NB4 (cell line): ENCODE data around the gene SARNP.

Experiments
- DNase-seq: peaks from one replicate; pipeline ENCODE4 v3.0.0; 2010; ENCODE audit warnings: low read depth
- H3K4me3 ChIP-seq: one replicate; pipeline ENCODE4 v1.5.1; 2011; ENCODE audit warnings: mild to moderate bottlenecking, low read depth, low read length, moderate library complexity
- MYC ChIP-seq: IDR thresholded peaks from 2 replicates; pipeline ENCODE4 v1.6.1; 2011; ENCODE audit warnings: low read depth, low read length
- POLR2A ChIP-seq: IDR thresholded peaks from 2 replicates; pipeline ENCODE4 v1.6.1; 2011; ENCODE audit warnings: mild to moderate bottlenecking; ENCODE audit not compliant: insufficient read length; ENCODE audit errors: extremely low read depth
- TF ChIP-seq, protein P1 (sequence below): IDR thresholded peaks from 2 replicates; pipeline ENCODE4 v1.6.1; 2011; ENCODE audit warnings: low read depth, low read length
- TF ChIP-seq, protein P2 (sequence below): IDR thresholded peaks from one replicate; pipeline ENCODE4 v1.5.1; 2012; ENCODE audit warnings: low read depth, low read length

Gene SARNP

DNA sequence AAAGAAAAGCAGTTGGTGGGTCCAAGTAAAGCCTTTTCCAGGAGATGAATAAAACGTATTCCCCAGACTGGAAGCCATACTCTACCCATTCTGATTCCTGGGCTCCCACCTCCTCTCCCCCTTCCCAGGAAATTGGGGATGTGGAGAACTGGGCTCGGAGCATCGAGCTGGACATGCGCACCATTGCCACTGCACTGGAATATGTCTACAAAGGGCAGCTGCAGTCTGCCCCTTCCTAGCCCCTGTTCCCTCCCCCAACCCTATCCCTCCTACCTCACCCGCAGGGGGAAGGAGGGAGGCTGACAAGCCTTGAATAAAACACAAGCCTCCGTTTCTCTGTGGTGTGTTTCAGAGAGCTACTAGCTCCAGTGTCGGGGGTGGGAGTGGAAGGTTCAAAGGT lies 98.2 kb downstream of the SARNP start:
- no peak overlapping the region for H3K4me3 ChIP-seq
- TF ChIP-seq, protein P1, sequence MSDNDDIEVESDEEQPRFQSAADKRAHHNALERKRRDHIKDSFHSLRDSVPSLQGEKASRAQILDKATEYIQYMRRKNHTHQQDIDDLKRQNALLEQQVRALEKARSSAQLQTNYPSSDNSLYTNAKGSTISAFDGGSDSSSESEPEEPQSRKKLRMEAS = no peak
- TF ChIP-seq MYC (no peak), POLR2A (no peak)
- TF ChIP-seq, protein P2, sequence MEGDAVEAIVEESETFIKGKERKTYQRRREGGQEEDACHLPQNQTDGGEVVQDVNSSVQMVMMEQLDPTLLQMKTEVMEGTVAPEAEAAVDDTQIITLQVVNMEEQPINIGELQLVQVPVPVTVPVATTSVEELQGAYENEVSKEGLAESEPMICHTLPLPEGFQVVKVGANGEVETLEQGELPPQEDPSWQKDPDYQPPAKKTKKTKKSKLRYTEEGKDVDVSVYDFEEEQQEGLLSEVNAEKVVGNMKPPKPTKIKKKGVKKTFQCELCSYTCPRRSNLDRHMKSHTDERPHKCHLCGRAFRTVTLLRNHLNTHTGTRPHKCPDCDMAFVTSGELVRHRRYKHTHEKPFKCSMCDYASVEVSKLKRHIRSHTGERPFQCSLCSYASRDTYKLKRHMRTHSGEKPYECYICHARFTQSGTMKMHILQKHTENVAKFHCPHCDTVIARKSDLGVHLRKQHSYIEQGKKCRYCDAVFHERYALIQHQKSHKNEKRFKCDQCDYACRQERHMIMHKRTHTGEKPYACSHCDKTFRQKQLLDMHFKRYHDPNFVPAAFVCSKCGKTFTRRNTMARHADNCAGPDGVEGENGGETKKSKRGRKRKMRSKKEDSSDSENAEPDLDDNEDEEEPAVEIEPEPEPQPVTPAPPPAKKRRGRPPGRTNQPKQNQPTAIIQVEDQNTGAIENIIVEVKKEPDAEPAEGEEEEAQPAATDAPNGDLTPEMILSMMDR = no peak
- DNase-seq = no peak

DNA sequence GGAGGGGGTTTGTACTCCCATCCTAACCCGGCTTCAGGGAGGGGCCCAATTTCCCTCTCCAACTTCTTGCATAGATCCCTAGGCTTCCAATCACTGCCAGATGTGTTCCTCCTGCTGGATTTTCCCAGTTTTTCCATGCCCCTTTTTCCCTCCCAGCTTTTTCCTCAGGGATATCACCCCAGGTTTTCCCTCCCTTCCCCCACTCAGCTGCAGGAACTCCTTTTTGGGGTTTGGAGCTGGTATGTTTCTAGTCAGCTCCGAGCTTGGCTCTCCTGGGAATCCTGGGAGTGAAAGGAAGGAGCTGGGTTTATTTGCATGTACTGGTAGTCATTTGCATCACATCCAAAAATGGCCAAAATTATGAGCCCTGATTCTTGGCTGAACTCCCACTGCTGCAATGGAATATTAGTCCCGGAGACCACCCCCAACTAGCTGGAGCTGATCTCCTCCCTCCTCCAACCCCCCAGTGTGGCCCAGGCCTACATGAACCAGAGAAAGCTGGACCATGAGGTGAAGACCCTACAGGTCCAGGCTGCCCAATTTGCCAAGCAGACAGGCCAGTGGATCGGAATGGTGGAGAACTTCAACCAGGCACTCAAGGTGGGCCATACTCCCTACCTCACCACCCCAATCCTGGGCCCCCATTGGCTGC lies 98.8 kb downstream of the SARNP start:
- no peak for DNase-seq
- TF ChIP-seq, protein P1 = no peak
- TF ChIP-seq, protein P2 = no peak
- TF ChIP-seq MYC = no peak
- H3K4me3 ChIP-seq = no peak overlapping the region

GRCh38 chr12:55718015-55718414 lies 99.5 kb downstream of the SARNP start:
- TF ChIP-seq MYC (no peak), POLR2A (no peak)
- TF ChIP-seq, protein P1 = no peak
- TF ChIP-seq, protein P2 = no peak
- H3K4me3 ChIP-seq = no peak overlapping the region
- DNase-seq = no peak

- peak overlapping the region; percentile 77 for H3K4me3 ChIP-seq
- TF ChIP-seq, protein P1 = no peak
- TF ChIP-seq, protein P2 = no peak
- no peak for TF ChIP-seq MYC
- TF ChIP-seq POLR2A = no peak
- DNase-seq = peak; percentile 51
These were observed 100.2 kb downstream of the SARNP start for GRCh38 chr12:55717011-55718007.

GRCh38 chr12:55716582-55716957 lies 101.0 kb downstream of the SARNP start:
- no peak for DNase-seq
- H3K4me3 ChIP-seq = peak overlapping the region; percentile 77
- TF ChIP-seq, protein P1 = no peak
- no peak for TF ChIP-seq POLR2A
- TF ChIP-seq, protein P2 = no peak
- no peak for TF ChIP-seq MYC
